HUES48 (cell line): ENCODE data around the gene PAX2.

ENCODE experiments used
- H3K27ac ChIP-seq: one replicate; pipeline ENCODE4 v1.7.0; 2013; ENCODE audit warnings: low read depth, low read length, inconsistent platforms
- H3K27me3 ChIP-seq: 2 replicates; pipeline ENCODE4 v1.6.1; 2013; ENCODE audit warnings: mild to moderate bottlenecking, low read length; ENCODE audit not compliant: control insufficient read depth, insufficient read depth
- H3K36me3 ChIP-seq: 2 replicates; pipeline ENCODE4 v1.6.1; 2013; ENCODE audit warnings: low read length; ENCODE audit not compliant: control insufficient read depth, insufficient read depth
- H3K4me1 ChIP-seq: 2 replicates; pipeline ENCODE4 v1.6.1; 2013; ENCODE audit warnings: mild to moderate bottlenecking, low read length; ENCODE audit not compliant: control insufficient read depth, insufficient read depth
- H3K4me3 ChIP-seq: 2 replicates; pipeline ENCODE4 v1.5.1; 2013; ENCODE audit warnings: mild to moderate bottlenecking, low read depth, low read length
- H3K9ac ChIP-seq: 2 replicates; pipeline ENCODE4 v1.6.1; 2013; ENCODE audit warnings: mild to moderate bottlenecking, low read depth, low read length, moderate library complexity
- H3K9me3 ChIP-seq: 2 replicates; pipeline ENCODE4 v1.6.1; 2013; ENCODE audit warnings: low read length; ENCODE audit not compliant: control insufficient read depth, insufficient read depth

PAX2 gene

DNA sequence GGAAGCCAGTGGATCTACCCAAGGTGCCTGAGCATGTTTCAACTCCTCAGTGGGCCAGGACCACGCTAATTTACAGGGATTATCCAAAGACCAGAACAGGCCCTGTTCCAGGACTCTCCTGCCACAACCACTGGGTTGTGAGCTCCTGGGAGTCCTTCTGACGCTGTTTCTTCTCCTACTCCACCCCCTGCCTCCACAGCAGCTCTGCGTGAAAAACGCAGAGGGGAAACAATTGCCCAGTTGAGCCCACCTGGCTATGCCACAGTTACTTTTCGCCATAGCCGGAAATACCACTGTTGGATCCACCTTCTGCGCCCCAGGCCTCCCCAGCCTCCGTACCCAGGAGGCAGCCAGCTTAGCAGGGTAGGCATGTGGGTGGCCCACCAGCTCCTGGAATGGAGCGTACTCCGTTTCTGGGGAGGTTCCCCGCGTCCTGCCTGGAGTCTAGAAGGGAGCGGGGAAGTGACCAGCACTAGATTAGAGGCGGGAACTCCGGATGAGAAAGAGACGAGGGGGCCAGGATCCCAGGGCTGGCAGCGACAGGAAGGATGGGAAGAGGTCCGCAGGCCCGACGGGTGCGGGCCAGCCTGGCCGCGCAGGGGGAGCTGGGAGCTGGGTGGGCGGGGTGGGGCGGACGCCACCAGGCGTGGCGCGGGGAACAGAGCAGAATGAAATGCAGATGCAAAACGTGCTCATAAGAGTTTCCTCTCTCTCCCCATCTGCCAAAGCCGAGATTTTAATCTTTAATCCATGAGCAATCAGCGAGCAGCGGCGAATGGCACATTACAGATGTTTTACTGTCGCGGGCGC, 32.1 kb upstream of the PAX2 start:
- peak overlapping the region; percentile 57 for H3K4me3 ChIP-seq
- H3K9ac ChIP-seq = no peak overlapping the region
- peaks cover 2% of the 10 kb centered on the region; the same call in 1 of the 2 replicates for H3K4me1 ChIP-seq
- H3K27me3 ChIP-seq = peaks cover 99% of the 10 kb centered on the region
- H3K27ac ChIP-seq = no peak overlapping the region
- no peaks in the 10 kb centered on the region for H3K36me3 ChIP-seq
- no peaks in the 10 kb centered on the region for H3K9me3 ChIP-seq

DNA sequence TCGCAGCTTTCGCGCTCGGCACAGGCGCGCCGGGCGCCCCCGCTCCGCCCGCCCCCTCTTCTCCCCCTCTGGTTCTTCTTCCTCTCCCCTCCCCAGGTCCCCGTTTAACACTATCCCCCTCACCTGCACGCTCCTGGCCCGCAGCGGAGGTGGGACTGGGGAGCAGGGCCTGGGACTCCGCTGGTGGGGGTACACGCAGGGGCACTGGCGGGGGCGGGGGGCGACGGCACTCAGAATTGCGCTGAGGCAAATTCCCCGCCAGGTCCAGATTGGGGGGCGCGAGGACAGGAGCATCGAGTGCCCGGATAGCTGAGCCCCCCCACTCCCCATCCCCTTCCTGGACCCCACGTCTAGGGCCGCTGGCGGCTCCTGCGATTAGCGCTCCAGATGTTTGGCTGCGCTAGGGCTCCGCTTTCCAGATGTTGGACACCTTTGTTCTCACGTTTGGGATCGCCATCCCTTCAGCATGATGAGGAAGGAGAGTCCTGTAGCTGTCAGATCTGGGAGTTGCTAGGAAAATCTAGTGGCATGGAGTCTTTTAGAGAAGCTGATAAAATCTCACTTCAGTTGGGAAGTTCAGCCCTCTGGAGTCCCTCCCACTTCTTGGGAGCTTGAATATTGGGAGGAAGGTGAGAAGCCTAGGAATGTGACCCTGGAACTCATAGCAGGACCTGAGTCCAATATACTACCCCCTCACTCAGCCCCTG, 31.4 kb upstream of the PAX2 start:
- no peaks in the 10 kb centered on the region for H3K9me3 ChIP-seq
- peaks cover 100% of the 10 kb centered on the region for H3K27me3 ChIP-seq
- H3K4me1 ChIP-seq = peaks cover 2% of the 10 kb centered on the region; the same call in 1 of the 2 replicates
- H3K27ac ChIP-seq = no peak overlapping the region
- no peak overlapping the region for H3K9ac ChIP-seq
- no peaks in the 10 kb centered on the region for H3K36me3 ChIP-seq
- peak overlapping the region; percentile 57 for H3K4me3 ChIP-seq

- Histone ChIP-seq H3K4me1 (no peaks in the 10 kb centered on the region), H3K27me3 (peaks cover 100% of the 10 kb centered on the region), H3K36me3 (no peaks in the 10 kb centered on the region), H3K4me3 (no peak overlapping the region), H3K9me3 (no peaks in the 10 kb centered on the region), H3K9ac (no peak overlapping the region), H3K27ac (no peak overlapping the region)
These were observed 30.8 kb upstream of the PAX2 start for GRCh38 chr10:100714566-100714950.

DNA sequence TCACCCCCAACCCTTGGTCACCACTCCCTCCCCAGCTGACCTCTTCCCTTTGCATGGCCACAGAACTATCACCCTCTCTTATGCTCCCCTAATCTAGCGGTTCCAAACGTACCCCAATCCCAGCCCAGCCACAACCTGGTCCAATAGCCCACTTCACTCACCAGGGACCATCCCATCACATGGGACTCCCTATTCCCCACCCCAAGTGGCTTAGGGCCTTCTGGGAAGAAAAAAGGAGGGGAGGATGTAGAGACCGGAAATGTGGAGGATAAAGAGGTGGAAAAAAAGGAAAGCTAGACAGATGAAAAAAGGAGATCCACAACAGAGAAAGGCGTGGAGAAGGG, 30.3 kb upstream of the PAX2 start:
- Histone ChIP-seq H3K27me3 (peaks cover 100% of the 10 kb centered on the region), H3K9me3 (no peaks in the 10 kb centered on the region), H3K4me3 (peak overlapping the region; percentile 65; the same call in 1 of the 2 replicates), H3K27ac (no peak overlapping the region), H3K9ac (no peak overlapping the region), H3K36me3 (no peaks in the 10 kb centered on the region), H3K4me1 (no peaks in the 10 kb centered on the region)

GRCh38 chr10:100715445-100716385, 29.7 kb upstream of the PAX2 start:
- Histone ChIP-seq H3K4me3 (peak overlapping the region; percentile 65), H3K27me3 (peaks cover 100% of the 10 kb centered on the region), H3K27ac (no peak overlapping the region), H3K9ac (no peak overlapping the region), H3K9me3 (no peaks in the 10 kb centered on the region), H3K4me1 (no peaks in the 10 kb centered on the region), H3K36me3 (no peaks in the 10 kb centered on the region)

DNA sequence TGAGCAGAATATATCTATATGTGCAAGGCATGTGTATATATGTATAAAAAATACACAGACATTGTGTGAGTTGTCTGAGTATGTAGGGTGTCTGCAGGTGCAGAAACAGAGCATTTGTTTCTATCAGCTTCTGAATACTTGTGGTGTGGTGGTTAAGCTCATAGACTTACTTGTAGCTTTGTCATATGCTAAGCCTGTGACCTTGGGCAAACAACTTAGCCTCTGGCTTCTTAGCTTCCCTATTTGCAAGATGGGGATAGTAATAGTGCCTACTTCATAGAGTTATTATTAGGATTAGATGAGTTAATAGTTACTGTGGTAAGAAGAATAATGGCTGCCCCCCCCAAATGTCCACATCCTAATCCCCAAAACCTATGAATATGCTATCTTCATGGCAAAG, 28.2 kb upstream of the PAX2 start:
- H3K36me3 ChIP-seq = no peaks in the 10 kb centered on the region
- H3K4me3 ChIP-seq = no peak overlapping the region
- no peak overlapping the region for H3K9ac ChIP-seq
- no peaks in the 10 kb centered on the region for H3K9me3 ChIP-seq
- H3K27ac ChIP-seq = no peak overlapping the region
- peaks cover 100% of the 10 kb centered on the region for H3K27me3 ChIP-seq
- no peaks in the 10 kb centered on the region for H3K4me1 ChIP-seq

DNA sequence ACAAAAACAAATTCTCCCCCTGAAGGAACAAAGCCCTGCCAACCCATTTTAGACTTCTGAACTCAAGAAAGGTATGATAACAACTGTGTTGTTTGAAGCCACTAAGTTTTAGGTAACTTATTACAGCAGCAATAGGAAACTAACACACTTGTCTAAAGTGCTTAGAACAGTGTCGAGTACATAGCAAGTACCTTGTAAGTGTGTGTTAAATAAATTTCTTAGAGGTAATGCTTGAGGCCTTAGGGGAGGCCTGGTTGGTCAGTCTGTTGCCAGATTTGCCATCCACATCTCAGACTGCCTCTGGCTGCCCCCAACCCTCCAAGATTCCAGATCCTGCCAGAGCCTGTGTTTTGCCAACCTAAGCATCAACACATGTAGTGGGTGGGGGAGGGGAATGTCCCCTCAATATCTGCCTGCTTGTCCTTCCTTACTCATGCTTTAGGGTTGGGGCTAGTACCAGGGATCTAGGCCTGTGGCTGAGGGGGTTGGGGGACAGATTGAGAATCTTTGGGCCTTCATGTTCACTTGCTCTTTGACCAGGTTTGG, 27.1 kb upstream of the PAX2 start:
- Histone ChIP-seq H3K27me3 (peaks cover 100% of the 10 kb centered on the region), H3K9me3 (no peaks in the 10 kb centered on the region), H3K4me1 (no peaks in the 10 kb centered on the region), H3K36me3 (no peaks in the 10 kb centered on the region), H3K4me3 (no peak overlapping the region), H3K9ac (no peak overlapping the region), H3K27ac (no peak overlapping the region)

DNA sequence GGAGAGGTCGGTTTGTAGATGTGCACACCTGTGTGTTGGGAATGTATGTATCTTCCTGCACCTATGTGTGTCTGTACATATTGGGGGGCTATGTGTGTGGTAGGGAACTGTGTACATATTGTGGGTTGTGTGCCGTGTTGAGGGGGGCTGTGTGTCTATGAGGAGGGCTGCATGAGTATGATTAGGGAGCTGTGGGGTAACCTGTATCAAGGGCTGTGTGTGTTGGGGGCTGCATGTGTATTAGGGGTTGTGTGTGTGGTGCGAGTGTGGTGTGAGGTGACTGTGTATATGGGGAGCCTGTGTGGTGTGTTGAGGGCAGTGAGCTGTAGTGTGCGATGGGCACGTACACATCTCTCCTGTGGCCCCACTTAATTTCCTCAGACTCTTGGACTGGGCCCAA, 22.2 kb upstream of the PAX2 start:
- H3K4me1 ChIP-seq = no peaks in the 10 kb centered on the region
- no peak overlapping the region for H3K27ac ChIP-seq
- peaks cover 99% of the 10 kb centered on the region for H3K27me3 ChIP-seq
- H3K4me3 ChIP-seq = no peak overlapping the region
- H3K9ac ChIP-seq = no peak overlapping the region
- H3K9me3 ChIP-seq = no peaks in the 10 kb centered on the region
- no peaks in the 10 kb centered on the region for H3K36me3 ChIP-seq

DNA sequence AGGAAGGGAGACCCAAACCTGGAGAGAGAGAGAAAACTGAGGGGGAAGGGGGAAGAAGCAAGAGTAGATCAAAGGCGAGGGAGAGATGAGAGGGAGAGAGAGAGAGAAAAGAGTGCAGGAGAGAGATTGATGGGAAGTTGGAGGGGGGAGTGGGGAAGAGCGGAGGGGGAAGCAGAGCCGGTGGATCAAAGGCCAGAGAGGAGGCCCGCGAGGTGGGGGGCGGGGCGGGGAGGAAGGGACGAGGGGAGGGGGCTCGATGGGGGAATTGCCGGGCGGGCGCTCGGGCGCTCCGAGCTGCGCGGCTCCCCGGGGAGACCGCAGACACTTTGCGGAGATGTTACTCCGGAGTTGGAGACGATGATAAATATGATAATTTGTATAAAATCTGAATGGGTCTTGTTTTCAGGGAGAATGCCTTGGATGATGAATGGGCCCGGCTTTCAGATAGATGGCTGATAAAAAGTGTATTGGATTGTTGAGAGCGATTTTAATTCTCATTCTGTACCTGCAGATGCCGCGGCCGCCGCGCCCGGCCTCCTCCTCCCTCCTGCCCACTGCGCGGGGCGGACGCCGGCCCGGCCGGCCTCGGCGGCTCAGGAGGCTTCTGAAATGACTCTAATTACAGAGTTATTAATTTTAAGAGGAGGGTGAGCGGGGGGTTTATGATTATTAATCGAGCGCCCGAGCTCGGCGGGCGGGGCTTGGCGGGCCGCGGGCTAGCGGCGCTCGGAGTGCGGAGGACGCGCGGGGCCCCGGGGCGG, 21.4 kb upstream of the PAX2 start:
- no peak overlapping the region for H3K9ac ChIP-seq
- H3K4me3 ChIP-seq = no peak overlapping the region
- no peaks in the 10 kb centered on the region for H3K4me1 ChIP-seq
- H3K27ac ChIP-seq = no peak overlapping the region
- no peaks in the 10 kb centered on the region for H3K36me3 ChIP-seq
- peaks cover 99% of the 10 kb centered on the region for H3K27me3 ChIP-seq
- no peaks in the 10 kb centered on the region for H3K9me3 ChIP-seq

GRCh38 chr10:100724531-100725027, 20.8 kb upstream of the PAX2 start:
- Histone ChIP-seq H3K36me3 (no peaks in the 10 kb centered on the region), H3K4me3 (no peak overlapping the region), H3K4me1 (no peaks in the 10 kb centered on the region), H3K9me3 (no peaks in the 10 kb centered on the region), H3K27ac (no peak overlapping the region), H3K9ac (no peak overlapping the region), H3K27me3 (peaks cover 99% of the 10 kb centered on the region)
